Coronary artery (tissue), 2 donors: Measurements from ENCODE around the gene ZNF281.
"Not testable (repeated sequence)": the region's sequence is repeated elsewhere in the genome, so short reads cannot be mapped to it uniquely, and the experiment has no call there.

Experiments used
- DNase-seq: peaks from one replicate; pipeline ENCODE4 v3.0.0-alpha.2; 2017; ENCODE audit warnings: low spot score
- H3K27ac ChIP-seq, 2 donors: fragments of 200-600 bp; sonication (generic); one replicate each; pipeline ENCODE4 v1.5.1; 2016 to 2019
- H3K4me3 ChIP-seq: fragments of 200-600 bp; sonication (generic); 2 replicates; pipeline ENCODE4 v1.5.1; 2016; ENCODE audit warnings: mild to moderate bottlenecking, moderate library complexity
- TF ChIP-seq, protein P1 (sequence below): fragments of 200-600 bp; sonication (generic); IDR thresholded peaks from one replicate; pipeline ENCODE4 v1.5.1; 2019; ENCODE audit warnings: antibody characterized with exemption

ZNF281 gene

DNA sequence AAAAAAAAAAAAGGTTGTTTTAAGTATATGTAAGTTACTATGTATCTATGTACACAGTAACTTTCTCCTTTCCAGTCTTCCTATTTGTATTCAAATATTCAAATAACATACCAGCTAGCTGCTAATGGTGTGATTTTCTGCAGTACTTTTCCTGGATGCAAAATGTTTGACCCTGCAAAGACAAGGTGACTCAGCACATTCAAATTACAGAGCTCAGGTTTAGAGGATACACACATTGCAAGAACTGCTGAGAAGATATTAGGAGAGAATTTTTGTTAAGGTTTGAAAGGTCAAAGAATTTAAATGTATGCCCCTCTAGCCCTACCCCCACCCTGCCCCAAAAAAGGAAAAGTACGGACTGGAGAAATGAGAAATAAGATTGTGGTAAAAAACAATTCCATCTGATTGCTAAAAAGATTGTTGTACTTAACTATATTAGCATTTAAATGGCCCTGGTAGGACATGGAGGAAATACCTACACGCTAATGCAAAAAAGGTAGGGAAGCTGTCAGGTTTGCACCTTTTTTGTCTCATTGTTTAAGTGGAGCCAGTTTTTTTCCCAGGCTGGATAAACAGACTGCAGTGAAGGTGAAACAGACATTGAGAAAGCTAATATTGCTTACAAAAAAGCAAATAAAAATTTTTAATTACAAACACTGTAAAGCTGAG lies 45.6 kb downstream of the ZNF281 start:
- Histone ChIP-seq H3K27ac (no peak overlapping the region), H3K4me3 (no peak overlapping the region)
- TF ChIP-seq, protein P1, sequence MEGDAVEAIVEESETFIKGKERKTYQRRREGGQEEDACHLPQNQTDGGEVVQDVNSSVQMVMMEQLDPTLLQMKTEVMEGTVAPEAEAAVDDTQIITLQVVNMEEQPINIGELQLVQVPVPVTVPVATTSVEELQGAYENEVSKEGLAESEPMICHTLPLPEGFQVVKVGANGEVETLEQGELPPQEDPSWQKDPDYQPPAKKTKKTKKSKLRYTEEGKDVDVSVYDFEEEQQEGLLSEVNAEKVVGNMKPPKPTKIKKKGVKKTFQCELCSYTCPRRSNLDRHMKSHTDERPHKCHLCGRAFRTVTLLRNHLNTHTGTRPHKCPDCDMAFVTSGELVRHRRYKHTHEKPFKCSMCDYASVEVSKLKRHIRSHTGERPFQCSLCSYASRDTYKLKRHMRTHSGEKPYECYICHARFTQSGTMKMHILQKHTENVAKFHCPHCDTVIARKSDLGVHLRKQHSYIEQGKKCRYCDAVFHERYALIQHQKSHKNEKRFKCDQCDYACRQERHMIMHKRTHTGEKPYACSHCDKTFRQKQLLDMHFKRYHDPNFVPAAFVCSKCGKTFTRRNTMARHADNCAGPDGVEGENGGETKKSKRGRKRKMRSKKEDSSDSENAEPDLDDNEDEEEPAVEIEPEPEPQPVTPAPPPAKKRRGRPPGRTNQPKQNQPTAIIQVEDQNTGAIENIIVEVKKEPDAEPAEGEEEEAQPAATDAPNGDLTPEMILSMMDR, result no peak
- no peak for DNase-seq

DNA sequence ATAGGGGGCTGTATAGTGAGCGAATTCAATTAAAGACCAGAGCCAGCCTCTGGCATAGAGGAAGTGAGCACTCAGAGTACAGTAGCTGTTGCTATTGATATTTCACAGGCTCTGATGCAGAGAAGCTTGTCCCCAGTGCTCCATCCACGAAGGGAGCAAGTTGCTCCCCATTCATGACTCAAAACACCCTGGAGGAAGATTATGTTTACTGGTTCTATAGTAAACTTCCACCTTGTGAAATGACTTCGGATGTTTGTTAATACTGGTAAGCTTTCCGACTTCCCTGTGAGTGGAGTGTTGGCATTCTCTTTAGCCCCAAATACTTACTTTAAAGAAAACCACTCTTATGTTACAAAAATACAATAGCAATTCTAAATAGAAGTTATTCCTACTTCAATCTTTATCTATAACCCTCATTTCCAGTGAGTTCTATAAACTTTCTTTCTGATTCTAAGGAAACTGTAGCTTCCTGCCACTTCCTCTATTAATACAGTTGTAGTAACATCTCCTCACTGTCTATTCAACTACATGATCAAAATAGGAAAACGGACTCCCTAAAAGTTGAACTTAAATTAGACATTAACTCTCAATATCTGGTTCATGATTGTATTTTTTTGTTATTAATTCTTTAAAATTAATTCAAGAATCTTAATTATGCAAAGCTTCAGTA lies 46.4 kb downstream of the ZNF281 start:
- no peak for DNase-seq
- Histone ChIP-seq H3K27ac (no peak overlapping the region), H3K4me3 (no peak overlapping the region)
- TF ChIP-seq, protein P1, result no peak

DNA sequence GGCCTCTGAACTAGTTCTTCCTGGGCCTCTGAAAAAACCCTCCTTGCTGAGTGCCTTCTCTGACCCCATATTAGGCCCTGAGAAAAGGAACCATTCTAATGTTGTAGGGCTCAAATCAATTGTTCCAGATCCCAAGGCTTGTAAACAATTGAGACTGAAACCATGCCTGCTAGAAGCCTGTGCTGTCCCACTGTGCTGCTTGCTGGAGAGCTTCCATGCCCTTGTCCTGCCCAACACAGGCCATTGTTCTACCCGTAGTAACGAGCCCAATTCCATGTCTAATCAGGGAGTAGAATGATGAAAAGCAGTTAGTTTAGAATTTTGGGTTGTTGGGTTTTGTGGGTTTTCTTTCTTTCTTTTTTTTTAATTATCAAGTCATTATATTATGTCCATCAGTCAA lies 47.4 kb downstream of the ZNF281 start:
- DNase-seq, result no peak
- TF ChIP-seq, protein P1, result no peak
- Histone ChIP-seq H3K27ac (no peak overlapping the region), H3K4me3 (no peak overlapping the region)

DNA sequence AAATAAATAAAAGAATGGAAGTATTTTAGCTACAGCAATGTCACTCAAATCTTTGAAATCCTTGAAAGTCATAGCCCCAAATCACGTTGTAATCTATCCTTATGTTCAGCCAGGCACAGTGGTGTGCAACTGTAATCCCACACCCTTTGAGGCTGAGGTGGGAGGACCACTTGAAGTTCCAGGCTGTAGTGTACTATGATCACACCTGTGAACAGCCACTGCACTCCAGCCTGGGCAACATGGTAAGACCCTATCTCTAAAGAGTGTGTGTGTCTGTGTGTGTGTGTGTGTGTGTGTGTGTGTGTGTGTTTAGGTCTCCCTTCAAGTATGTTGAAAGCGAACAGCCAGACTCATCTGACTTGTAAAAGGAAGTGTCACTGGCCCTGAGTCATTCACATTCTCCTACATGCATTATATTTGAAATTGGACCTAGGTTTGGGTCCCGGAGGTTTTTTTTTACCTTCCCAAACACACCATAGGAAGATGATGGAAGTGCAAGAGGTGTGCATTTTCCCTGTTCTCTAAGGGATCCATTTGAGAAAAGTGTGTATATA lies 50.1 kb downstream of the ZNF281 start:
- no peak overlapping the region for H3K4me3 ChIP-seq
- TF ChIP-seq, protein P1, result no peak
- no peak for DNase-seq
- no peak overlapping the region for H3K27ac ChIP-seq

DNA sequence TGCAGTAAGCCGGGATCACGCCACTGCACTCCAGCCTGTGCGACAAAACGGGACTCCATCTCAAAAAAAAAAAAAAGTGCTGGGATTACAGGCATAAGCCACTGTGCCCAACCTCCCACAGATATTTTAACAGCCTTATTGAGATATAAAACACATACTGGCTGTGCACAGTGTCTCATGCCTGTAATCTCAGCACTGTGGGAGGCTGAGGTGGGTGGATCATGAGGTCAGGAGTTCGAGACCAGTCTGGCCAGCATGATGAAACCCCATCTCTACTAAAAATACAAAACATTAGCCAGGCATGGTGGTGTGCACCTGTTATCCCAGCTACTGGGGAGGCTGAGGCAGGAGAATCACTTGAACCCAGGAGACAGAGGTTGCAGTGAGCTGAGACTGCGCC lies 51.9 kb downstream of the ZNF281 start:
- not testable (repeated sequence) for DNase-seq, H3K4me3 ChIP-seq, H3K27ac ChIP-seq

DNA sequence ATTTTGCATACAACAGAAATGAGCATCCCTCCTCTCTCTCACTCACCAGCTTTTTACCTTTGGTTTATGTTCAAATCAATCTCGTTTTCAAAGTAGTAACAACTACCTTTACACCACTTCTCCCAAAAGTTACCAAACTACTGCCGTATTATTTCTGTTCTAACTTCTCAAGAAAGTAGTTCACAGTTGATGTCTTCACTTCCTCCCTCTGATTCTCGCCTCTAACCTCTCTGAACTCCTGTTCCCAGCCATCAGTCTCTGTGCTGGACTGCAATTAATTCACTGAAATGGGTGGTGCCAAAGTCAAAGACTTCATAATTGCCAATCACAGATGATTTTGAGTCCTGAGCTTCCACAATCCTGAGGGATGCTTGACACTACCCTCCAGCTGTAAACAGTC lies 54.0 kb downstream of the ZNF281 start:
- TF ChIP-seq, protein P1, result no peak
- no peak for DNase-seq
- H3K4me3 ChIP-seq, result no peak overlapping the region
- H3K27ac ChIP-seq, result no peak overlapping the region
